Right atrium auricular region (tissue), 2 donors: ENCODE data around the gene GBE1. TPM values are rescaled to one million over a fixed set of nuclear protein-coding genes. Genes with fewer than 3 reads are reported as not detected.

Source experiments
- DNase-seq: peaks from one replicate; pipeline ENCODE4 v3.0.0-alpha.2; 2019; ENCODE audit warnings: low spot score
- H3K27ac ChIP-seq, 2 donors: fragments of 200-600 bp; sonication (generic); 1 replicate in 1 of 2; 2 replicates in 1 of 2; pipeline ENCODE4 v1.5.1; 2016 to 2019
- H3K27me3 ChIP-seq, 2 donors: fragments of 200-600 bp; sonication (generic); one replicate each; pipeline versions ENCODE4 v1.5.1 to v1.6.0; 2017 to 2019
- H3K36me3 ChIP-seq: fragments of 200-600 bp; sonication (generic); one replicate; pipeline ENCODE4 v1.5.1; 2016
- H3K4me1 ChIP-seq, 2 donors: fragments of 200-600 bp; sonication (generic); one replicate each; pipeline versions ENCODE4 v1.5.1 to v1.6.0; 2017 to 2019
- H3K4me3 ChIP-seq, 2 donors: fragments of 200-600 bp; sonication (generic); 1 replicate in 1 of 2; 2 replicates in 1 of 2; pipeline ENCODE4 v1.5.1; 2017 to 2019; ENCODE audit warnings: mild to moderate bottlenecking in 1 of 2, moderate library complexity in 1 of 2
- H3K9me3 ChIP-seq, 2 donors: fragments of 200-600 bp; sonication (generic); one replicate each; pipeline ENCODE4 v1.5.1; 2019
- total RNA-seq, 2 donors: library from RNA; depleted of rRNA; stranded (reverse); fragments of >200 nt; gene quantifications; one replicate each; pipeline ENCODE4 v1.1.0, GENCODE V29; 2016
- TF ChIP-seq, protein P1 (sequence below), 2 donors: fragments of 200-600 bp; sonication (generic); IDR thresholded peaks; one replicate each; pipeline ENCODE4 v1.5.1; 2019; ENCODE audit warnings: antibody characterized with exemption in 2 of 2

GBE1 gene
- total RNA-seq, 2 donors from 2014 or later = 52.5 to 72.6 TPM

DNA sequence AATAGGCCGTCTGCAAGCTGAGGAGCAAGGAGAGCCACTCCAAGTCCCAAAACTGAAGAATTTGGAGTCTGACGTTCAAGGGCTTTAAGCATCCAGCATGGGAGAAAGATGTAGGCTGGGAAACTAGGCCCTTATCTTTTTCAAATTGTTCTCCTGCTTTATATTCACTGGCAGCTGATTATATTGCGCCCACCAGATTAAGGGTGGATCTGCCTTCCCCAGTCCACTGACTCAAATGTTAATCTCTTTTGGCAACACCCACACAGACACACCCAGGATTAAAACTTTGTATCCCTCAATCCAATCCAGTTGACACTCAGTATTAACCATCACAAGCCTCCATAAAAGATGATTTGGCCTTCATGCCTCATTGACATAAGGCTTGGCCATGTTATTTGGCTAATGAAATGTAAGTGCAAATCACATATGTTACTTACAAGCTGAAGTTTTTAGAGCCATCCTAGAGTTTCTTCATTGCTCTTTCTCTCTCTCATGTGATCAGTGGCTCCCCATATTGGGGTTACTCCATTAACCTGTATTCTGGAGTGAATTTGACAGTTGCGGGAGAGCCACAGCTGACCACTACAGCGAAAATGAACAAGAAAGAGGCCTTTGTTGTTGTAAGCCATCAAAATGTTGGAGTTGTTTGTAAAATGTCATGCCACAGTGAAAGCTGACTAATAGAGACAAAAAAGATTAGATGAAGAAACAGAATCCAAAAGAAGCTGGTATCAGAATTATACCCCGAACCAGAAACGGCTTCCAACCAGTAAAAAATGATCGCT lies 61.7 kb downstream of the GBE1 start:
- peaks cover 7% of the 10 kb centered on the region for H3K36me3 ChIP-seq
- no peak overlapping the region for H3K27ac ChIP-seq
- no peak for DNase-seq
- no peaks in the 10 kb centered on the region for H3K4me1 ChIP-seq
- no peak overlapping the region for H3K4me3 ChIP-seq
- H3K27me3 ChIP-seq = no peaks in the 10 kb centered on the region
- TF ChIP-seq, protein P1, sequence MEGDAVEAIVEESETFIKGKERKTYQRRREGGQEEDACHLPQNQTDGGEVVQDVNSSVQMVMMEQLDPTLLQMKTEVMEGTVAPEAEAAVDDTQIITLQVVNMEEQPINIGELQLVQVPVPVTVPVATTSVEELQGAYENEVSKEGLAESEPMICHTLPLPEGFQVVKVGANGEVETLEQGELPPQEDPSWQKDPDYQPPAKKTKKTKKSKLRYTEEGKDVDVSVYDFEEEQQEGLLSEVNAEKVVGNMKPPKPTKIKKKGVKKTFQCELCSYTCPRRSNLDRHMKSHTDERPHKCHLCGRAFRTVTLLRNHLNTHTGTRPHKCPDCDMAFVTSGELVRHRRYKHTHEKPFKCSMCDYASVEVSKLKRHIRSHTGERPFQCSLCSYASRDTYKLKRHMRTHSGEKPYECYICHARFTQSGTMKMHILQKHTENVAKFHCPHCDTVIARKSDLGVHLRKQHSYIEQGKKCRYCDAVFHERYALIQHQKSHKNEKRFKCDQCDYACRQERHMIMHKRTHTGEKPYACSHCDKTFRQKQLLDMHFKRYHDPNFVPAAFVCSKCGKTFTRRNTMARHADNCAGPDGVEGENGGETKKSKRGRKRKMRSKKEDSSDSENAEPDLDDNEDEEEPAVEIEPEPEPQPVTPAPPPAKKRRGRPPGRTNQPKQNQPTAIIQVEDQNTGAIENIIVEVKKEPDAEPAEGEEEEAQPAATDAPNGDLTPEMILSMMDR (IDR thresholded peaks at IDR 0.05) = no peak
- no peaks in the 10 kb centered on the region for H3K9me3 ChIP-seq

DNA sequence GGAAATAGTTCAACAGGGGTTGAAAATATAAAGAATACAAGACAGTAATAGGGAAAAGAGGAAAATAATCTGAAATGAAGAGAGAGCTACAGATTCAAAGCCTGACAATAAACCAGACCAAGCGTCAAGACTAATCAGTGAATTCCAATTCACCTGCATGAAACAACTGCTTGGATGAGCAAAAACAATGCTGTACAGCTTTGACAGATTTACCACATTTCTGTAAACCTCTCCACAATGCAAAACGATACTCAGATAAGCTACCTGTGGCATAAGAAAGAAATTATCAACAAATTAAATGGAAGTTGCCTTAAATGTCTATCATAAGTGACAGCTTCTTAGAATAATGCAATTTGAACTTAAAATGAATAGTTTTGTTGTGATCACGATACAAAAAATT lies 65.4 kb downstream of the GBE1 start:
- TF ChIP-seq, protein P1 (IDR thresholded peaks at IDR 0.05) = no peak

DNA sequence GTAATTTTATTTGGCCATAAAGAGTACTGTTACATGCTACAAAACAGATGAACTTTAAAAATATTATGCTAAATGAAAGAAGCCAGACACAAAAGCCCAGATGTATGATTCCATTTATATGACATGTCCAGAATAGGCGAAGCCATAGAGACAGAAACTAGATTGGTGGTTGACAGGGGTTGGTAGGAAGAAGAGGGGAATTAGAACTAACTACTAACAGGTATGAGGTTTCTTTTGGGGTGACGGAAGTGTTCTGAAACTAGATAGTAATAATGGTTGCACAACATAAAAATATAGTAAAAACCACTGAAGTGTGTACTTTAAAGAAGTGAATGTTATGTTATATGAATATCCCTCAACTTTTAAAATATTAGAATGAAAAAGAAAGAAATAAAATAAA lies 66.1 kb downstream of the GBE1 start:
- Histone ChIP-seq H3K4me3 (no peak overlapping the region), H3K27ac (no peak overlapping the region), H3K36me3 (peaks cover 13% of the 10 kb centered on the region), H3K27me3 (no peaks in the 10 kb centered on the region), H3K9me3 (no peaks in the 10 kb centered on the region), H3K4me1 (peaks cover 0 to 1% of the 10 kb centered on the region in 2 donors)
- TF ChIP-seq, protein P1 (IDR thresholded peaks at IDR 0.05) = no peak
- DNase-seq = no peak

More for the DNA sequence above, 65.4 kb downstream of the GBE1 start:
- peaks cover 9% of the 10 kb centered on the region for H3K36me3 ChIP-seq
- H3K27ac ChIP-seq = no peak overlapping the region
- no peak overlapping the region for H3K4me3 ChIP-seq
- DNase-seq = no peak
- no peaks in the 10 kb centered on the region for H3K4me1 ChIP-seq
- H3K9me3 ChIP-seq = no peaks in the 10 kb centered on the region
- H3K27me3 ChIP-seq = no peaks in the 10 kb centered on the region

DNA sequence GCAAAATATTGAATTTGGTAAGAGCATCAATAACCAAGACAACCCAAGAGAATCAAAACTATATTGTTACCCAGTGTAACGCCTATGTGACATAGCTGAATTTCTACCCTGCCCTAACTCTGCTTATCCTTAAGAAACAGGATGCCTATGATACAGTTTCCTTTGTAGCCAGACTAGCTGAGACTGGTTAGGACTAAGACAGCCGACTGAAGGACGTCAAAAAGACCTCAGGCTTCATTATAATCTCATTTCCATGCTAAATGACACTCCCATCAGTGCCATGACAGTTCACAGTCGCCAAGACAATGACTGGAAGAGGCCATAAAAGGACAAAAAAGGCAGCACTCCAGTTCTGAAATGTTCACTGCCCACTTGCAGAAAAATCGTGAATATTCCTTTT lies 66.8 kb downstream of the GBE1 start:
- no peaks in the 10 kb centered on the region for H3K27me3 ChIP-seq
- no peak overlapping the region for H3K4me3 ChIP-seq
- no peaks in the 10 kb centered on the region for H3K9me3 ChIP-seq
- TF ChIP-seq, protein P1 (IDR thresholded peaks at IDR 0.05) = no peak
- H3K27ac ChIP-seq = no peak overlapping the region
- H3K4me1 ChIP-seq = peaks cover 0 to 4% of the 10 kb centered on the region in 2 donors
- no peak for DNase-seq
- peaks cover 9% of the 10 kb centered on the region for H3K36me3 ChIP-seq

DNA sequence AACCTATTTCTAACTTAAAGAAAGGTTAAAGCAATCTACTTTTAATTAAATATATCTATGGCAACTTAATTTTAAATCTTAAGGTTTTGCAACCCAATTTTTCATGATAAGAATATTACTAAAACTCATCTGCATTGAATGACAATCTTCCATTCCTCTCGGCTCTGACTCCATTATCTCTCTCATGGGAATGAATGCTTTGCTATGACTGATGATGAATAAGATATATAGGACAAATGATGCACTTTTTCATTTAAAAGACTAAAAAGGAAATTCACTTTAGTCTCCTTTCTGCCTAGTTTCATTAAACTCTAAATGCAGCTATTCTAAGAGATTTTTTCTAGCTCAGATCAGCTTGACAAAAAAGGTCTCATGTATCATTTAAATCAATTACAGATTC lies 68.7 kb downstream of the GBE1 start:
- H3K36me3 ChIP-seq = peaks cover 9% of the 10 kb centered on the region
- TF ChIP-seq, protein P1 (IDR thresholded peaks at IDR 0.05) = no peak
- no peak for DNase-seq

More for the DNA sequence above, 68.7 kb downstream of the GBE1 start:
- Histone ChIP-seq H3K27ac (no peak overlapping the region), H3K9me3 (no peaks in the 10 kb centered on the region), H3K4me1 (peaks cover 0 to 4% of the 10 kb centered on the region in 2 donors), H3K27me3 (no peaks in the 10 kb centered on the region), H3K4me3 (no peak overlapping the region)
